SK-N-SH treated with all-trans-retinoic acid at 6 μM for 48 hours (cell line): Measurements from ENCODE around the gene KIAA0319L.
"Not testable (repeated sequence)": the region's sequence is repeated elsewhere in the genome, so short reads cannot be mapped to it uniquely, and the experiment has no call there.

Experiments used
- ATAC-seq: fragments of 200-7000 bp; cut with Tn5 transposase; 3 replicates; pipeline ENCODE4 v1.9.1; 2020; ENCODE audit warnings: mild to moderate bottlenecking, moderate library complexity
- ARNTL ChIP-seq: fragments of 450-650 bp; formaldehyde crosslinking; IDR thresholded peaks from 2 replicates; pipeline ENCODE4 v1.5.0; 2020; ENCODE audit warnings: low read depth, mild to moderate bottlenecking, moderate library complexity, borderline replicate concordance
- BACH2 ChIP-seq: fragments of 250-450 bp; sonication (Bioruptor Pico); IDR thresholded peaks from 2 replicates; pipeline ENCODE4 v1.9.0; 2021; ENCODE audit warnings: mild to moderate bottlenecking, borderline replicate concordance
- CREB5 ChIP-seq: fragments of 250-450 bp; sonication (Bioruptor Pico); IDR thresholded peaks from 2 replicates; pipeline ENCODE4 v1.5.1; 2020; ENCODE audit warnings: low read depth, mild to moderate bottlenecking, moderate library complexity
- CSDC2 ChIP-seq: fragments of 250-450 bp; sonication (Bioruptor Pico); IDR thresholded peaks from 2 replicates; pipeline ENCODE4 v1.5.0; 2020; ENCODE audit warnings: mild to moderate bottlenecking, moderate library complexity
- OSR1 ChIP-seq: fragments of 250-450 bp; sonication (Bioruptor Pico); IDR thresholded peaks from 2 replicates; pipeline ENCODE4 v1.8.0; 2022; ENCODE audit warnings: moderate library complexity, mild to moderate bottlenecking, inconsistent platforms
- PATZ1 ChIP-seq: fragments of 250-450 bp; sonication (Bioruptor Pico); IDR thresholded peaks from 2 replicates; pipeline ENCODE4 v1.8.0; 2020; ENCODE audit warnings: mild to moderate bottlenecking, moderate library complexity, borderline replicate concordance
- PPARA ChIP-seq: fragments of 250-450 bp; sonication (Bioruptor Pico); IDR thresholded peaks from 2 replicates; pipeline ENCODE4 v1.5.0; 2020; ENCODE audit warnings: mild to moderate bottlenecking, borderline replicate concordance
- SNAI2 ChIP-seq: fragments of 250-450 bp; sonication (Bioruptor Pico); IDR thresholded peaks from 2 replicates; pipeline ENCODE4 v1.5.0; 2020; ENCODE audit warnings: mild to moderate bottlenecking, moderate library complexity
- TCF4 ChIP-seq: fragments of 250-450 bp; sonication (Bioruptor Pico); IDR thresholded peaks from 2 replicates; pipeline ENCODE4 v1.8.0; 2021; ENCODE audit warnings: mild to moderate bottlenecking, moderate library complexity, borderline replicate concordance
- TOX ChIP-seq: fragments of 250-450 bp; sonication (Bioruptor Pico); IDR thresholded peaks from 2 replicates; pipeline ENCODE4 v1.8.0; 2021; ENCODE audit warnings: mild to moderate bottlenecking, moderate library complexity, borderline replicate concordance
- TSHZ2 ChIP-seq: fragments of 250-450 bp; sonication (Bioruptor Pico); IDR thresholded peaks from 2 replicates; pipeline ENCODE4 v1.5.0; 2020; ENCODE audit warnings: mild to moderate bottlenecking, moderate library complexity
- ZC3H10 ChIP-seq: fragments of 250-450 bp; sonication (Bioruptor Pico); IDR thresholded peaks from 2 replicates; pipeline ENCODE4 v1.5.1; 2021; ENCODE audit warnings: mild to moderate bottlenecking, moderate library complexity
- ZFP3 ChIP-seq: fragments of 250-450 bp; sonication (Bioruptor Pico); IDR thresholded peaks from 2 replicates; pipeline ENCODE4 v1.5.0; 2020; ENCODE audit warnings: mild to moderate bottlenecking, moderate library complexity
- ZFP30 ChIP-seq: fragments of 450-650 bp; formaldehyde crosslinking; IDR thresholded peaks from 2 replicates; pipeline ENCODE4 v1.5.0; 2022; ENCODE audit warnings: mild to moderate bottlenecking, moderate library complexity
- ZNF565 ChIP-seq: fragments of 450-650 bp; formaldehyde crosslinking; conservative IDR thresholded peaks from 2 replicates; pipeline ENCODE4 v1.5.0; 2020; ENCODE audit warnings: low read depth, mild to moderate bottlenecking, moderate library complexity
- ZNF70 ChIP-seq: fragments of 450-650 bp; formaldehyde crosslinking; IDR thresholded peaks from 2 replicates; pipeline ENCODE4 v1.5.0; 2020; ENCODE audit warnings: mild to moderate bottlenecking, moderate library complexity
- ZNF8 ChIP-seq: fragments of 450-650 bp; formaldehyde crosslinking; IDR thresholded peaks from 2 replicates; pipeline ENCODE4 v1.5.0; 2020; ENCODE audit warnings: mild to moderate bottlenecking, moderate library complexity
- TF ChIP-seq, protein P1 (sequence below): fragments of 250-450 bp; sonication (Bioruptor Pico); IDR thresholded peaks from 2 replicates; pipeline ENCODE4 v1.5.1; 2021; ENCODE audit warnings: mild to moderate bottlenecking, moderate library complexity

KIAA0319L gene

DNA sequence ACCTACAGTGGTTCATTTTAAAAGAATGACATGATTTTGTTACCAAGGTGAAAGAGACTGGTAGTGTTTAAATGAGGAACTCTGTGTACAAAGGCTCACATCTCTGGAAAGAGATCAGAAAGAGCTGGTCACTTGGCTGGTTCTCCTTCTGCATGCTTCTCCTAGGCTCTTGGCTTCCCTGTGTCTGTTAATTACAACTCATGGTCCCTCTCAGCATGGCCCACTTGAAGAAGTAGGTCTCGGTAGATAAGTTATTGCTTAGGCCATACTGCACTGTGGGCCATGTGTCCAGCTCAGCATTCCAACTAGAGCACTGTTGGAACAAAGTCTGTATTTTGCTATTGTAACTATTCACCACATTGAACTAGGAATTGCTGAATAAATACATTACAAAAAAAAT lies 91.1 kb downstream of the KIAA0319L start:
- ATAC-seq: no peak
- TF ChIP-seq TCF4 (no peak), ZNF565 (CRISPR knock-in tag) (no peak), SNAI2 (CRISPR knock-in tag) (no peak), ZNF8 (CRISPR knock-in tag) (no peak), PPARA (CRISPR knock-in tag) (no peak), ZC3H10 (no peak), ARNTL (CRISPR knock-in tag) (no peak)
- TF ChIP-seq, all 23 proteins: peak for 0

- not testable (repeated sequence) for ATAC-seq
These were observed 93.5 kb downstream of the KIAA0319L start for GRCh38 chr1:35463749-35464148.

DNA sequence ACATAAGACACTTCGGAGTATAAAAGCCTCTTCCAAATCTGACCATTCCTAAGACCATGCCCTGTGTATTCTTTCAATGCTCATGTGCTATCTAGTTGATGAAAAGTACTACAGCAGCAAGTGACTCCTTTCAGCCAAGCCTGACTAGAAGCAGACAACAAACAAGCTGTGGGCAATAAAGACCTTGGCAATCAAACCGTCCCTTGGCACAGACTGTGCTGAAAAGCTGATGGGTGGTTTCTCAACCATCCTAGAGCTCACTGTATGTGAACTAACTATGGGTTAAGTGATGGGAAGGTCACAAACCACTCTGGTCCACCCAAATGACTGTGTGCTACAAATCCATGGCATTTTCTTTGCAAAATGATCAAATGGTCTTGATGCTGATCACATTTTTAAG lies 94.0 kb downstream of the KIAA0319L start:
- no peak for ATAC-seq
- TF ChIP-seq ZNF70 (CRISPR knock-in tag): no peak
- TF ChIP-seq TSHZ2 (CRISPR knock-in tag): no peak
- TF ChIP-seq CREB5 (CRISPR knock-in tag): no peak
- TF ChIP-seq BACH2 (CRISPR knock-in tag): no peak
- TF ChIP-seq OSR1 (CRISPR knock-in tag): no peak
- no peak for TF ChIP-seq ZNF565 (CRISPR knock-in tag)
- TF ChIP-seq PATZ1 (CRISPR knock-in tag): no peak

DNA sequence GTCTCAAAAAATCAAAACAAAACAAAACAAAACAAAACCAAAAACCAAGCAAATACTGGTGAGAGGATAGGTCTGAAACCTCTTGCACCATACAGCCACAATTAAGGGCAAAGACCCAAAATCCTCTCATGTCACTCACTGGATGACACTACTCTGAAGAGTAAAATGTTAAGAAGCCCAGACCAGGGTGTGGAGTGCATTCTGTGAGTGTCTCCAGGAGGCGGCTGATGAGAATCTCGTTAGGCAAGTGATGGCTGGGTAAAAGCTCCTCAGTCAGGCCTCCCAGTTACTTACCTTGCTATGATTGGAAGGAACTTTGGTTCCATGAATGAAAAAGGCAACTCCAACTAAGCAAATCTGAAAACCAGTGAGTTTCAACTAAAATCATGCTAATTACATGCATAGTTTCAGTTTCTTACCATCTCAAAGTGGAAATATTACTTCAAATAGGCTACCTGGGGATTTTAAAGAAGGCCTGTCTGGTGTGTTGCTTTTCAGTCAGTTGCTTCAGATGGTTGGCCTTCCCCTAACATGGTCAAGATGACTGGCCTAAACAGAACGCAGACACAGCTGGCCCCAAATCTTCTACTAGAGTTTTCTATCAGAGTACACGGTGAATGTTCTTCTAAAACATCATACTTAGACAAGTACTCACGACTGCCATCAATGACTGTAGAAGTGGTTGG lies 95.1 kb downstream of the KIAA0319L start:
- ATAC-seq: no peak
- TF ChIP-seq TOX (CRISPR knock-in tag): no peak
- TF ChIP-seq ZFP3 (CRISPR knock-in tag): no peak
- no peak for TF ChIP-seq CREB5 (CRISPR knock-in tag)
- TF ChIP-seq ZFP30 (CRISPR knock-in tag): no peak
- no peak for TF ChIP-seq BACH2 (CRISPR knock-in tag)
- TF ChIP-seq TSHZ2 (CRISPR knock-in tag): no peak
- TF ChIP-seq ARNTL (CRISPR knock-in tag): no peak
- no peak for TF ChIP-seq CSDC2 (CRISPR knock-in tag)
- TF ChIP-seq PPARA (CRISPR knock-in tag): no peak
- TF ChIP-seq, protein P1, sequence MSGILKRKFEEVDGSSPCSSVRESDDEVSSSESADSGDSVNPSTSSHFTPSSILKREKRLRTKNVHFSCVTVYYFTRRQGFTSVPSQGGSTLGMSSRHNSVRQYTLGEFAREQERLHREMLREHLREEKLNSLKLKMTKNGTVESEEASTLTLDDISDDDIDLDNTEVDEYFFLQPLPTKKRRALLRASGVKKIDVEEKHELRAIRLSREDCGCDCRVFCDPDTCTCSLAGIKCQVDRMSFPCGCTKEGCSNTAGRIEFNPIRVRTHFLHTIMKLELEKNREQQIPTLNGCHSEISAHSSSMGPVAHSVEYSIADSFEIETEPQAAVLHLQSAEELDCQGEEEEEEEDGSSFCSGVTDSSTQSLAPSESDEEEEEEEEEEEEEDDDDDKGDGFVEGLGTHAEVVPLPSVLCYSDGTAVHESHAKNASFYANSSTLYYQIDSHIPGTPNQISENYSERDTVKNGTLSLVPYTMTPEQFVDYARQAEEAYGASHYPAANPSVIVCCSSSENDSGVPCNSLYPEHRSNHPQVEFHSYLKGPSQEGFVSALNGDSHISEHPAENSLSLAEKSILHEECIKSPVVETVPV: no peak
